Stomach smooth muscle (tissue), 2 donors: ENCODE data around the gene ST8SIA5.
A peak's percentile ranks its signal among the peaks of the same experiment; 100 is the strongest.

Experiments used
- H3K27ac ChIP-seq: one replicate; pipeline ENCODE4 v1.7.0; 2013; ENCODE audit warnings: mild to moderate bottlenecking, low read length, inconsistent platforms
- H3K27me3 ChIP-seq, 2 donors: one replicate each; pipeline ENCODE4 v1.7.0; 2013; ENCODE audit warnings: low read length in 2 of 2; ENCODE audit not compliant: insufficient read depth in 2 of 2, control insufficient read depth in 1 of 2
- H3K36me3 ChIP-seq, 2 donors: one replicate each; pipeline ENCODE4 v1.7.0; 2013; ENCODE audit warnings: low read length in 2 of 2; ENCODE audit not compliant: control insufficient read depth in 2 of 2, insufficient read depth in 2 of 2
- H3K4me1 ChIP-seq: one replicate; pipeline ENCODE4 v1.7.0; 2013; ENCODE audit warnings: low read length; ENCODE audit not compliant: control insufficient read depth, insufficient read depth
- H3K4me3 ChIP-seq, 2 donors: one replicate each; pipeline ENCODE4 v1.7.0; 2013; ENCODE audit warnings: low read length in 2 of 2
- H3K9ac ChIP-seq, 2 donors: one replicate each; pipeline ENCODE4 v1.7.0; 2013; ENCODE audit warnings: low read length in 2 of 2, mild to moderate bottlenecking in 1 of 2
- H3K9me3 ChIP-seq, 2 donors: one replicate each; pipeline ENCODE4 v1.7.0; 2013; ENCODE audit warnings: low read length in 2 of 2; ENCODE audit not compliant: control insufficient read depth in 2 of 2
- donor health status: healthy.
- donor health status: Pancreatic carcinoma.

ST8SIA5 gene

DNA sequence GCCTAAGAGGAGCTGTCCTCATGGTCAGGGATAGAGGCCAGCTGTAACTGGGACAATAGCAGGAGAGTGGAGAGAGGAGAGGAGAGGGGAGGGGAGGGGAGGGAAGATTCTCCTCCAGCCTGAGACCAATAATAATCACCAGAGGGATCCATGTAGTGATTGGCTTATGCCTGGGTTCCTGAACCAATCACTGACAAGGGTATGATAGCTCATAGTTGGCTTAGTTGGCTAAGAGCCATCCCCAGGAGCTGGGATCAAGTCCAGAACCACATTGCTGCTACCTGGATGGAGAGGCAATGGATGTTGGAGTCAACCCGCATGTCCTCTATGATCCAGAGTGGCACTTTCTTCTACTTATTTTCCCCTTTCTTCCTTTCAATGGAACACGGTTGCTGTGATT lies 7.7 kb upstream of the ST8SIA5 start:
- no peaks in the 10 kb centered on the region for H3K36me3 ChIP-seq
- H3K27ac ChIP-seq = no peak overlapping the region
- H3K9ac ChIP-seq = no peak overlapping the region
- no peaks in the 10 kb centered on the region for H3K9me3 ChIP-seq
- H3K27me3 ChIP-seq = peaks cover 7 to 11% of the 10 kb centered on the region in 2 donors
- no peak overlapping the region for H3K4me3 ChIP-seq
- no peaks in the 10 kb centered on the region for H3K4me1 ChIP-seq

DNA sequence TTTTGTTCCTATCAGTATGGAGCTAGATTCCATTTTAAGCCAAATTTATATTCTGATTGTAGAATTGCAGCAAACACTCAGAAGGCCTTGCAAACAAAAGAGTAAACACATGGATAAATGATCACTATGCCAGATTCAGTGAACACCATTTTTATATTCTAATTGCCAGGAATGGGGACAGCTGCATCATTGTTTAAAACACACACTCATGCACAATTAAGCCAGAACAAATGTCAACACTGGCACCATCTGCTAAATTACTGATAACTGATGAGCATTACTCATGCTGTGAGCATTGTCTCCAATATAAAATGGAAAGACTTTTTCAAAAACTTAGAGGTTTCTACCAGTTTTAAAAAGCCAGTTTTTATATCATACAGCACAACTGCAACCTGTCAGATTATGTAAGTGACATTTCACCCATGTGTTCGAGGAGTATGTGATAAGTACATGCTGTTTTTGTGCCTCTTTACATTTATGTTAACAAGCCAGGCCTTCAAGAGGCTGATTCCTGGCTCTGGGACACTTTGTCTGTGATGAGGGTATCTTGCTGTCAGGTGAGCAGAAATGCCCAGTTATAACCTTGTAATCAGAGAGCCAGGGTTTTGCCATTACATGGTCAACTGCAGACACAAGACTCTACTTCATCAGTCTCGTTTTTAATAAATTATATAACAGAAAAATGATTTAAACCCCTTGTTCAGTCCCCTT lies 4.4 kb upstream of the ST8SIA5 start:
- peaks cover 21 to 30% of the 10 kb centered on the region in 2 donors for H3K27me3 ChIP-seq
- no peaks in the 10 kb centered on the region for H3K36me3 ChIP-seq
- H3K27ac ChIP-seq = no peak overlapping the region
- no peak overlapping the region for H3K9ac ChIP-seq
- H3K9me3 ChIP-seq = no peaks in the 10 kb centered on the region
- H3K4me1 ChIP-seq = peaks cover 16% of the 10 kb centered on the region
- H3K4me3 ChIP-seq = no peak overlapping the region

DNA sequence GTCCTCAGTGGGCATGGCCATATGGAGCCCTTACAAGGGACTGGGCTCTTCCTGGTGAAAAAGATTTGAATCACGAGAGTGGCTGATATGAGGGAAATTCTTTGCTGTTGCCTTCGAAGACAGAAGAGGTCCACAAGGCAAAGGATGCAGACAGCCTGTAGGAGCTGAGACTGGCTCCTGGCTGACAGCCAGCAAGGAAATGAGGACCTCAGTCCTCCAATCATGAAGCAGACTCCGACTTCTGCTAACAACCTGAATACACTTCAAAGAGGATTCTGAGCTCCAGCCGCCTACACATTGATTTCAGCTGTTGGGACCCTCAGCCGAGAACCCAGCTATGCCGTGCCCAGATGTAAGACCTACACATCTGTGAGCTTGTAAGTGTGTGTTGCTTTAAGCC lies 3.0 kb upstream of the ST8SIA5 start:
- Histone ChIP-seq H3K4me1 (peaks cover 18% of the 10 kb centered on the region), H3K4me3 (no peak overlapping the region), H3K9me3 (no peaks in the 10 kb centered on the region), H3K27ac (no peak overlapping the region), H3K9ac (no peak overlapping the region), H3K36me3 (no peaks in the 10 kb centered on the region), H3K27me3 (peaks cover 26 to 36% of the 10 kb centered on the region in 2 donors)

DNA sequence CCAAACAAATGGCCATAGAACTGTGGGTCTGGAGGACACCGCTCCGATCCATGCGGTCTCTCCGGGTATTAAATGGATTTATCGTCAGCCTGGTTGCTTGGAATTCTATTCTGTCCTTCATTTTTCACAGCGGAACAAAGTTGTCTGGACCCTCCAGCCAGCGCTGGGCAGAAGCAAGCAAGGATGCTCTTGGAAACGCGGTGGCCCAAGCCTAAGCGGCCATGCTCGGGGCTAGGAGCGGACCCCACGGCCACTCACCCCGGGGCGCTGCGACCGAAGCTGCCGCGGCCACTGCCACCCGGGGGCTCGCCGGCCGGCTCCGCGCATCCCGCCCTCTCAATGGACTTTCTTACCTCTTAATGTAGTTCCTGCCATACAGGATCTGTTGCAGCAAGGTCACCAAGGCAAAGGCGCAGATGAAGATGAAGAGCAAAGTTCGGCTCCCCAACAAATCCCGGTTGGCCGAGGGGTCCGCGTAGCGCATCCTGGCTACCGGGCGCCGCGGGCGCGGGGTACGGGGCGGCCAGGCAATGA lies 761 bp downstream of the ST8SIA5 start:
- Histone ChIP-seq H3K36me3 (no peaks in the 10 kb centered on the region), H3K9ac (no peak overlapping the region), H3K9me3 (no peaks in the 10 kb centered on the region), H3K4me1 (peaks cover 18% of the 10 kb centered on the region), H3K27ac (no peak overlapping the region), H3K4me3 (peak overlapping the region in 1 of 2 donors; percentile 54), H3K27me3 (peaks cover 24 to 37% of the 10 kb centered on the region in 2 donors)

DNA sequence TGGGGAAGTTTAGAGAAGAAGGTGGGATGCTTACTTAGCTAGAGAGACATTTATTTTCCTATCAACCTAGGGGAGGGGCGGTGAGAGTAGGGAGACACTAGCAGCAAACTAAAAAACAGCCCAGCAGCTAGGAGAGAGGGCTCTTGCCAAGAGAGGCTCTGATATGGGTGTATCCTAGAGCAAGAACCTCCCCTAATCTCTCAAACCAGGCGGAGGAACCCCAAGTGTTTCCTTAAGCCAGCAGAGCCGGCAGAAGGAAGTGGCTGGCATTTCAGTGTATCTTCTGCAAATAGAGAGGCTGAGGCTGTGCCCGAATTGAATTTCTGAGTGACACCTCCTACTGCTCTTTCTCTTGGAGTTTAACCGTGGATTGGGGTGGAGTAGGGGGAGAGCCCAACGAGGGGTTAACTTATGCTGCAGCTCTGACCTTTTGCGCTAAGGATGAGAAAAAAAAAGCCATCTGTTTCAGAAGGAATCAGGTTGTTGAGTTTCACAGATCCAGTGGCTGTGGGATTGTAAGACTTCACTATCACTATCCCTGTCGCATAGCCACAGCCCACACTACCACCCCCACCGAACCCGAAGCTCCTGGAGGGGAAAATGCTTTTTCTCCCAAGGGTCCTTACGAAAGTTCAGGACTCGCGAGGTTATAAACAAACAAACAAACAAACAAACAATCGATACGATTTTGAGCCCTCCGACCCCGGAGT lies 1.4 kb downstream of the ST8SIA5 start:
- no peak overlapping the region for H3K4me3 ChIP-seq
- H3K36me3 ChIP-seq = no peaks in the 10 kb centered on the region
- H3K4me1 ChIP-seq = peaks cover 18% of the 10 kb centered on the region
- peaks cover 21 to 37% of the 10 kb centered on the region in 2 donors for H3K27me3 ChIP-seq
- H3K27ac ChIP-seq = no peak overlapping the region
- no peak overlapping the region for H3K9ac ChIP-seq
- H3K9me3 ChIP-seq = no peaks in the 10 kb centered on the region

DNA sequence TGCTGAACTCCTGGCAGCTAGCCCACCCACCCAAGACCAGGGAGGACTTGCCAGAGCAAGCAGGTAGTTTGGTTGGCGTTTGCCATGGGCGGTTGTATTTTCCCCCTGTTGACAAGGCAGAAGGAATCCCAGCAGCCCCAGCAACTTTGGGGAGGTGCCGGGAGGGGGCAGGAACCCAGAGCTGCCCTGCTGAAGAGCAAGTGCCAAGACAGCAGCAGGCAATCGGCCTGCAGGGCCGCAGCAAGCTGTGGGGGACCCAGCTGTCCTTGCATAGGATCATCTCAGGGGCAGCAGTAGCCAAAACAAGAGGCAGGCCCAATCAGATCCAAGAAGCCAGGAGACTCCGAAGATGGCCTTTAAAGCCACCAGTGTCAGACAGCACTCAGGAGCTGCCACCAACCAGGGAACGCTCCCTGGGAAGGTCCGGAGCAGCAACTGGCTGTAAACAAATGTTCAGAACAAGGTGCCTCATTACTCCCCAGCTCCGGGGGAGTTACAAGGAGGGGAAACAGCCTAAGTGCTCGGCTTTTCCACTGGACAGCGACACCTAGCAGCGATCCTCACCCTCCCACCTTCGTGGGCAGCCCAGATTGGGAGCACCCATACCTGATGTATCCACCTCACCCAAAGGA lies 2.1 kb downstream of the ST8SIA5 start:
- Histone ChIP-seq H3K4me1 (peaks cover 18% of the 10 kb centered on the region), H3K4me3 (no peak overlapping the region), H3K36me3 (no peaks in the 10 kb centered on the region), H3K27ac (no peak overlapping the region), H3K9me3 (no peaks in the 10 kb centered on the region), H3K27me3 (peaks cover 16 to 32% of the 10 kb centered on the region in 2 donors), H3K9ac (no peak overlapping the region)

DNA sequence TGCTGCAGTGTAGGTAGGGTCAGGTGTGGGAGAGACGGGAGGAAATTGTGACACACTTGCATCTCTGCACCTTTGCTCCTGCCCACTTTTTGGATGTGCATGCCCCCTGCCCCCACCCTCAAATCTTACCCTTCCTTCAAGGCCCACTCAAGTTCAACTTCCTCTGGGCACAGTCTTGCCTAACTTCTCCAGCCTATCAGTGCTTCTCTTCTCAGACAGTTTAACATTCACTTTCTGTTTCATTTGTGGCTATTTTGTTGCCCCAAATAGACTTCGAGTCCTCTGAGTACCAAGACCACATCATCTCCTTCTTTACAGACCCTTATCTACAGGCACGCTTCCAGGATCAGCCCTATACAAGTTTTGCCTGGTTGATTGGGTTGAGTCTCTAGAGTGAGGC lies 2.7 kb downstream of the ST8SIA5 start:
- H3K9ac ChIP-seq = no peak overlapping the region
- H3K36me3 ChIP-seq = no peaks in the 10 kb centered on the region
- peaks cover 15 to 31% of the 10 kb centered on the region in 2 donors for H3K27me3 ChIP-seq
- H3K9me3 ChIP-seq = no peaks in the 10 kb centered on the region
- no peak overlapping the region for H3K4me3 ChIP-seq
- H3K4me1 ChIP-seq = peaks cover 18% of the 10 kb centered on the region
- no peak overlapping the region for H3K27ac ChIP-seq

DNA sequence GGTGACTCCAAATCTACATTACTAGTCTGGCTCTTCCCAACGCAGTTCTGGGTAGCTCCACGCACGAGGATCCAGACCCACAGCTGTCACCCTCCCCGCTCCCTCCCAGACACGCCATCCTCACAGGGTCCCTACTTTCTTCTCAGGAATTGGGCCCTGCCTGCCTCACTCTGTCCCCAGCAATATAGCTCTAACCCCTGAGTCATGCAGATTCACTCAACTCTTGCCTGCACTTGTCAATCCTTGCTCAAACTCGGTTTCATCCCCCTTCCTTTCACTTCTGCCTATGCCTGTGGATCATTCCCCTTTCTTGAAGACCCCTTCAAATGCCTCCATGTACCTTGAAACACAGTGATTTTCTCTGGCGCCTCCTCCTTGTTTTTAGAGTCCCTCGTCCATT lies 5.0 kb downstream of the ST8SIA5 start:
- H3K36me3 ChIP-seq = no peaks in the 10 kb centered on the region
- H3K9me3 ChIP-seq = no peaks in the 10 kb centered on the region
- H3K9ac ChIP-seq = no peak overlapping the region
- no peak overlapping the region for H3K27ac ChIP-seq
- peaks cover 9% of the 10 kb centered on the region for H3K4me1 ChIP-seq
- no peak overlapping the region for H3K4me3 ChIP-seq
- peaks cover 5 to 16% of the 10 kb centered on the region in 2 donors for H3K27me3 ChIP-seq

DNA sequence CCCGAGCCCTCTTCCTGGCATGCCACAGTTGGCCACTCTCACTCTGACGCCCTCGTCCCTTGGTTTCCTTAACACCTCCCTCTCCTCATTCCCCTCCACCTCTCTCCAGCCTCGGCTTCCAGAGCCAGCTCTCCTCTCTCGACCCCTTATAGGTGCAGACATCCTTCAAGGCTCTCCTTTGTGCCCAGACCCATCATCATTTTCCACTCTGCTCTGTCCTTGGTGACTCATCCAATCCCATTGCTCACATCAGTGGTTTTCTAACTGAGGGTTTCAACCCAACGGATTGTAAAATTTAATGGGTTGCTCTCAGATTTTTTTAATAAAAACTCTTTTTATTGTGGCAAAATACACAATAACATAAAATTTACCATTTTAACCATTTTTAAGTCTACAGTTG lies 6.2 kb downstream of the ST8SIA5 start:
- no peak overlapping the region for H3K9ac ChIP-seq
- H3K27ac ChIP-seq = no peak overlapping the region
- H3K4me3 ChIP-seq = no peak overlapping the region
- no peaks in the 10 kb centered on the region for H3K4me1 ChIP-seq
- H3K27me3 ChIP-seq = peaks cover 4 to 7% of the 10 kb centered on the region in 2 donors
- H3K36me3 ChIP-seq = no peaks in the 10 kb centered on the region
- H3K9me3 ChIP-seq = no peaks in the 10 kb centered on the region

DNA sequence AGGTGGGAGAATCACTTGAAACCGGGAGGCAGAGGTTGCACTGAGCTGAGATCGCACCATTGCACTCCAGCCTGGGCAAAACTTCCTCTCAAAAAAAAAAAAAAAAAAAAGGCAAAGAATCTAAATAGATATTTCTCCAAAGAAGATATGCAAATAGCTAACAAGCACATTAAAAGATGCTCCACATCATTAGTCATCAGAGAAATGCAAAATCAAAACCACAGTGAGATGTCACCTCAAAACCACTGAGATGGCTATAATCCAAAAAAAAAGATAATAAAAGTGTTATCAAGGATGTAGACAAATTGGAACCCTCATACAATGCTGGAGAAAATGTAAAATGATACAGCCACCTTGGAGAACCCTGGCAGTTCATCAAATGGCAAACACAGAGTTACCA lies 8.4 kb downstream of the ST8SIA5 start:
- H3K27ac ChIP-seq = no peak overlapping the region

More for the DNA sequence above, 8.4 kb downstream of the ST8SIA5 start:
- H3K4me3 ChIP-seq = no peak overlapping the region
- no peaks in the 10 kb centered on the region for H3K4me1 ChIP-seq
- H3K9ac ChIP-seq = no peak overlapping the region
- no peaks in the 10 kb centered on the region for H3K36me3 ChIP-seq
- H3K27me3 ChIP-seq = no peaks in the 10 kb centered on the region
- H3K9me3 ChIP-seq = no peaks in the 10 kb centered on the region
